Measurements from ENCODE around the gene PRAMEF2.
A peak's percentile ranks its signal among the peaks of the same experiment; 100 is the strongest.
"Not testable (repeated sequence)": the region's sequence is repeated elsewhere in the genome, so short reads cannot be mapped to it uniquely, and the experiment has no call there.

Gene PRAMEF2

GRCh38 chr1:12856786-12857185, at the start of gene PRAMEF2:
Gene PRAMEF2 (plus strand): TSS chr1:12857086. CDS start chr1:12859010, 1,924 bp downstream.
- not testable (repeated sequence) for H3K4me3 ChIP-seq (ENCODE audit: low read length); DNase-seq (ENCODE audit: low read depth)

- no peak for TF ChIP-seq CTCF (conservative IDR thresholded peaks at IDR 0.05; ENCODE audit: low read length)
- no peak overlapping the region for H3K4me3 ChIP-seq (ENCODE audit: low read length)
- no peak for DNase-seq (ENCODE audit: low read depth)
Observed at GRCh38 chr1:12809933-12810332, 47.0 kb upstream of the PRAMEF2 start.

GRCh38 chr1:12810691-12811408, 46.0 kb upstream of the PRAMEF2 start:
- no peak overlapping the region for H3K4me3 ChIP-seq (ENCODE audit: low read length)
- no peak for TF ChIP-seq CTCF (conservative IDR thresholded peaks at IDR 0.05; ENCODE audit: low read length)
- peak; percentile 78 for DNase-seq (ENCODE audit: low read depth)

GRCh38 chr1:12811409-12811784, 45.5 kb upstream of the PRAMEF2 start:
- no peak for TF ChIP-seq CTCF (conservative IDR thresholded peaks at IDR 0.05; ENCODE audit: low read length)
- peak; percentile 46 for DNase-seq (ENCODE audit: low read depth)
- no peak overlapping the region for H3K4me3 ChIP-seq (ENCODE audit: low read length)

- not testable (repeated sequence) for H3K4me3 ChIP-seq (ENCODE audit: low read length)
Observed at GRCh38 chr1:12819061-12819460, 37.8 kb upstream of the PRAMEF2 start.

GRCh38 chr1:12831310-12831709, 25.6 kb upstream of the PRAMEF2 start, which contains the start of gene PRAMEF11:
Gene PRAMEF11 (minus strand): TSS chr1:12831410. CDS start chr1:12828789, 2,621 bp downstream.
- not testable (repeated sequence) for DNase-seq (ENCODE audit: low read depth); H3K4me3 ChIP-seq (ENCODE audit: low read length)

More at GRCh38 chr1:12819061-12819460, 37.8 kb upstream of the PRAMEF2 start:
- DNase-seq (ENCODE audit: low read depth) = not testable (repeated sequence)

GRCh38 chr1:12833251-12833650, 23.6 kb upstream of the PRAMEF2 start:
- DNase-seq (ENCODE audit: low read depth); H3K4me3 ChIP-seq (ENCODE audit: low read length): not testable (repeated sequence)

- not testable (repeated sequence) for H3K4me3 ChIP-seq (ENCODE audit: low read length); DNase-seq (ENCODE audit: low read depth)
Observed at GRCh38 chr1:12848620-12849019, 8.3 kb upstream of the PRAMEF2 start, which contains the start of gene HNRNPCL1. Gene HNRNPCL1 (minus strand): TSS chr1:12848720. CDS start chr1:12848289, 431 bp downstream.

GRCh38 chr1:12851779-12852178, 5.1 kb upstream of the PRAMEF2 start:
- no peak overlapping the region for H3K4me3 ChIP-seq (ENCODE audit: low read length)
- no peak for TF ChIP-seq CTCF (conservative IDR thresholded peaks at IDR 0.05; ENCODE audit: low read length)
- peak; percentile 31 for DNase-seq (ENCODE audit: low read depth)

- not testable (repeated sequence) for H3K4me3 ChIP-seq (ENCODE audit: low read length); DNase-seq (ENCODE audit: low read depth)
Observed at GRCh38 chr1:12863131-12863880, 6.4 kb downstream of the PRAMEF2 start.

- not testable (repeated sequence) for DNase-seq (ENCODE audit: low read depth); H3K4me3 ChIP-seq (ENCODE audit: low read length)
Observed at GRCh38 chr1:12878453-12878852, 21.6 kb downstream of the PRAMEF2 start.

GRCh38 chr1:12886101-12886500, 29.2 kb downstream of the PRAMEF2 start, which contains the start of gene PRAMEF4:
Gene PRAMEF4 (minus strand): TSS chr1:12886201. CDS start chr1:12883394, 2,807 bp downstream.
- not testable (repeated sequence) for H3K4me3 ChIP-seq (ENCODE audit: low read length); DNase-seq (ENCODE audit: low read depth)

- not testable (repeated sequence) for H3K4me3 ChIP-seq (ENCODE audit: low read length); DNase-seq (ENCODE audit: low read depth)
Observed at GRCh38 chr1:12898170-12898569, 41.3 kb downstream of the PRAMEF2 start, which contains the start of gene PRAMEF10. Gene PRAMEF10 (minus strand): TSS chr1:12898270. CDS start chr1:12895847, 2,423 bp downstream.

GRCh38 chr1:12899186-12899585, 42.3 kb downstream of the PRAMEF2 start:
- H3K4me3 ChIP-seq (ENCODE audit: low read length); DNase-seq (ENCODE audit: low read depth): not testable (repeated sequence)
